ENCODE results near the gene HYDIN.
"Not testable (repeated sequence)": the region's sequence is repeated elsewhere in the genome, so short reads cannot be mapped to it uniquely, and the experiment has no call there.

Gene HYDIN

GRCh38 chr16:71226229-71227141 is 4.0 kb downstream of the HYDIN start:
- in situ Hi-C loops (cut with MboI; ENCODE audit: low sequenced_read_pairs) = no loop called here

- in situ Hi-C loops (cut with MboI; ENCODE audit: low sequenced_read_pairs) = no loop called here
Observed at GRCh38 chr16:71225145-71225544, 5.4 kb downstream of the HYDIN start.

- in situ Hi-C loops (cut with MboI; ENCODE audit: low sequenced_read_pairs) = no loop called here
Observed at GRCh38 chr16:71218306-71218963, 12.1 kb downstream of the HYDIN start.

GRCh38 chr16:71217506-71217905 is 13.0 kb downstream of the HYDIN start:
- in situ Hi-C loops (cut with MboI; ENCODE audit: low sequenced_read_pairs) = no loop called here

GRCh38 chr16:71216714-71217113 is 13.8 kb downstream of the HYDIN start:
- in situ Hi-C loops (cut with MboI; ENCODE audit: low sequenced_read_pairs) = no loop called here

- in situ Hi-C loops (cut with MboI; ENCODE audit: low sequenced_read_pairs) = no loop called here
Observed at GRCh38 chr16:71214746-71215381, 15.7 kb downstream of the HYDIN start.

- in situ Hi-C loops (cut with MboI; ENCODE audit: low sequenced_read_pairs) = no loop called here
Observed at GRCh38 chr16:71205482-71206131, 24.9 kb downstream of the HYDIN start.

- in situ Hi-C loops (cut with MboI; ENCODE audit: low sequenced_read_pairs) = no loop called here
Observed at GRCh38 chr16:71203631-71204030, 26.9 kb downstream of the HYDIN start.

- in situ Hi-C loops (cut with MboI; ENCODE audit: low sequenced_read_pairs) = no loop called here
Observed at GRCh38 chr16:71201556-71201955, 29.0 kb downstream of the HYDIN start.

GRCh38 chr16:71201054-71201453 is 29.5 kb downstream of the HYDIN start:
- in situ Hi-C loops (cut with MboI; ENCODE audit: low sequenced_read_pairs) = no loop called here

- in situ Hi-C loops (cut with MboI; ENCODE audit: low sequenced_read_pairs) = no loop called here
Observed at GRCh38 chr16:71198408-71198807, 32.1 kb downstream of the HYDIN start.

GRCh38 chr16:71192387-71192786 is 38.1 kb downstream of the HYDIN start:
- in situ Hi-C loops (cut with MboI; ENCODE audit: low sequenced_read_pairs) = no loop called here

- in situ Hi-C loops (cut with MboI; ENCODE audit: low sequenced_read_pairs) = no loop called here
Observed at GRCh38 chr16:71188956-71189712, 41.4 kb downstream of the HYDIN start.

- in situ Hi-C loops (cut with MboI; ENCODE audit: low sequenced_read_pairs) = no loop called here
Observed at GRCh38 chr16:71185347-71185746, 45.2 kb downstream of the HYDIN start.

GRCh38 chr16:71179569-71179968 is 51.0 kb downstream of the HYDIN start:
- in situ Hi-C loops (cut with MboI; ENCODE audit: low sequenced_read_pairs) = no loop called here

GRCh38 chr16:71172481-71173207 is 57.9 kb downstream of the HYDIN start:
- in situ Hi-C loops (cut with MboI; ENCODE audit: low sequenced_read_pairs) = no loop called here

- in situ Hi-C loops (cut with MboI; ENCODE audit: low sequenced_read_pairs) = not testable (repeated sequence)
Observed at GRCh38 chr16:71161007-71161406, 69.5 kb downstream of the HYDIN start.

GRCh38 chr16:71157278-71157677 is 73.2 kb downstream of the HYDIN start:
- in situ Hi-C loops (cut with MboI; ENCODE audit: low sequenced_read_pairs) = not testable (repeated sequence)

- in situ Hi-C loops (cut with MboI; ENCODE audit: low sequenced_read_pairs) = not testable (repeated sequence)
Observed at GRCh38 chr16:71153329-71153728, 77.2 kb downstream of the HYDIN start.

- in situ Hi-C loops (cut with MboI; ENCODE audit: low sequenced_read_pairs) = not testable (repeated sequence)
Observed at GRCh38 chr16:71151654-71152053, 78.9 kb downstream of the HYDIN start.

Data from hTERT RPE-1 (cell line).